GM10847 (cell line): ENCODE measurements around the gene USP17L17.
"Not testable (repeated sequence)": the region's sequence is repeated elsewhere in the genome, so short reads cannot be mapped to it uniquely, and the experiment has no call there.

ENCODE experiments used
- POLR2A ChIP-seq: IDR thresholded peaks from 2 replicates; pipeline ENCODE4 v1.6.1; 2011; ENCODE audit not compliant: insufficient read length; ENCODE audit errors: extremely low read depth

Gene USP17L17, protein sequence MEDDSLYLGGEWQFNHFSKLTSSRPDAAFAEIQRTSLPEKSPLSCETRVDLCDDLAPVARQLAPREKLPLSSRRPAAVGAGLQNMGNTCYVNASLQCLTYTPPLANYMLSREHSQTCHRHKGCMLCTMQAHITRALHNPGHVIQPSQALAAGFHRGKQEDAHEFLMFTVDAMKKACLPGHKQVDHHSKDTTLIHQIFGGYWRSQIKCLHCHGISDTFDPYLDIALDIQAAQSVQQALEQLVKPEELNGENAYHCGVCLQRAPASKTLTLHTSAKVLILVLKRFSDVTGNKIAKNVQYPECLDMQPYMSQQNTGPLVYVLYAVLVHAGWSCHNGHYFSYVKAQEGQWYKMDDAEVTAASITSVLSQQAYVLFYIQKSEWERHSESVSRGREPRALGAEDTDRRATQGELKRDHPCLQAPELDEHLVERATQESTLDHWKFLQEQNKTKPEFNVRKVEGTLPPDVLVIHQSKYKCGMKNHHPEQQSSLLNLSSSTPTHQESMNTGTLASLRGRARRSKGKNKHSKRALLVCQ

DNA sequence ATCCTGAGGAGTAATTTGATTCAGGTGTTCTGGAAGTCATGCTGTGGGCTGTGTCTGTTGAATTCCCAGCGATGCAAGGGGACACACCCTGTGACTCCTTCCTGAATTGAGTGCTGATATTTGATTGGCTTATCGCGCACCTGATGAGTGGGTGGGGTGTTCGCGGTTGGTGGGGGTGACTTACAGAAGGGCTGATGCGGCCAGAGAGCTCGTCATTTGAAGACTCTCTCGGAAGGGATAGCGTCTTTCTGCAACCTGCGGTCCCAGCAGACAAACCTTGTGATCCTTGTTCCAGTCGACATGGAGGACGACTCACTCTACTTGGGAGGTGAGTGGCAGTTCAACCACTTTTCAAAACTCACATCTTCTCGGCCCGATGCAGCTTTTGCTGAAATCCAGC is at the start of gene USP17L17:
TSS of gene USP17L17 (plus strand) at position 301 of the 400 bp plus-strand sequence. CDS start at position 301, 0 bp downstream.
- not testable (repeated sequence) for TF ChIP-seq POLR2A

- TF ChIP-seq POLR2A: not testable (repeated sequence)
Measured at GRCh38 chr4:9210357-9210756, 33.3 kb upstream of the USP17L17 start, which contains the start of gene USP17L10. Gene USP17L10, plus strand, starts transcription at chr4:9210657. Its CDS starts 0 bp downstream, at chr4:9210657.

GRCh38 chr4:9215105-9215504 is 28.6 kb upstream of the USP17L17 start, which contains the start of gene USP17L11:
Gene USP17L11, plus strand, starts transcription at chr4:9215405. Its CDS starts 0 bp downstream, at chr4:9215405.
- TF ChIP-seq POLR2A: not testable (repeated sequence)

GRCh38 chr4:9219852-9220251 is 23.8 kb upstream of the USP17L17 start, which contains the start of gene USP17L12:
Gene USP17L12, plus strand, starts transcription at chr4:9220152. Its CDS starts 0 bp downstream, at chr4:9220152.
- TF ChIP-seq POLR2A: not testable (repeated sequence)

DNA sequence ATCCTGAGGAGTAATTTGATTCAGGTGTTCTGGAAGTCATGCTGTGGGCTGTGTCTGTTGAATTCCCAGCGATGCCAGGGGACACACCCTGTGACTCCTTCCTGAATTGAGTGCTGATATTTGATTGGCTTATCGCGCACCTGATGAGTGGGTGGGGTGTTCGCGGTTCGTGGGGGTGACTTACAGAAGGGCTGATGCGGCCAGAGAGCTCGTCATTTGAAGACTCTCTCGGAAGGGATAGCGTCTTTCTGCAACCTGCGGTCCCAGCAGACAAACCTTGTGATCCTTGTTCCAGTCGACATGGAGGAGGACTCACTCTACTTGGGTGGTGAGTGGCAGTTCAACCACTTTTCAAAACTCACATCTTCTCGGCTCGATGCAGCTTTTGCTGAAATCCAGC is 19.1 kb upstream of the USP17L17 start, which contains the start of gene USP17L13:
TSS of gene USP17L13 (plus strand) at position 301 of the 400 bp plus-strand sequence. CDS start at position 301, 0 bp downstream.
- TF ChIP-seq POLR2A: not testable (repeated sequence)

GRCh38 chr4:9234085-9234484 is 9.6 kb upstream of the USP17L17 start, which contains the start of gene USP17L15:
Gene USP17L15, plus strand, starts transcription at chr4:9234385. Its CDS starts 0 bp downstream, at chr4:9234385.
- TF ChIP-seq POLR2A: not testable (repeated sequence)

- TF ChIP-seq POLR2A: not testable (repeated sequence)
Measured at GRCh38 chr4:9247953-9248680, 4.4 kb downstream of the USP17L17 start, which contains the start of gene USP17L18. Gene USP17L18, plus strand, starts transcription at chr4:9248630. Its CDS starts 0 bp downstream, at chr4:9248630.

DNA sequence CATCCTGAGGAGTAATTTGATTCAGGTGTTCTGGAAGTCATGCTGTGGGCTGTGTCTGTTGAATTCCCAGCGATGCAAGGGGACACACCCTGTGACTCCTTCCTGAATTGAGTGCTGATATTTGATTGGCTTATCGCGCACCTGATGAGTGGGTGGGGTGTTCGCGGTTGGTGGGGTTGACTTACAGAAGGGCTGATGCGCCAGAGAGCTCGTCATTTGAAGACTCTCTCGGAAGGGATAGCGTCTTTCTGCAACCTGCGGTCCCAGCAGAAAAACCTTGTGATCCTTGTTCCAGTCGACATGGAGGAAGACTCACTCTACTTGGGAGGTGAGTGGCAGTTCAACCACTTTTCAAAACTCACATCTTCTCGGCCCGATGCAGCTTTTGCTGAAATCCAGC is 9.4 kb downstream of the USP17L17 start, which contains the start of gene USP17L19:
TSS of gene USP17L19 (plus strand) at position 301 of the 400 bp plus-strand sequence. CDS start at position 301, 0 bp downstream.
- not testable (repeated sequence) for TF ChIP-seq POLR2A

GRCh38 chr4:9257824-9258223 is 14.1 kb downstream of the USP17L17 start, which contains the start of gene USP17L20:
Gene USP17L20, plus strand, starts transcription at chr4:9258124. Its CDS starts 0 bp downstream, at chr4:9258124.
- not testable (repeated sequence) for TF ChIP-seq POLR2A

DNA sequence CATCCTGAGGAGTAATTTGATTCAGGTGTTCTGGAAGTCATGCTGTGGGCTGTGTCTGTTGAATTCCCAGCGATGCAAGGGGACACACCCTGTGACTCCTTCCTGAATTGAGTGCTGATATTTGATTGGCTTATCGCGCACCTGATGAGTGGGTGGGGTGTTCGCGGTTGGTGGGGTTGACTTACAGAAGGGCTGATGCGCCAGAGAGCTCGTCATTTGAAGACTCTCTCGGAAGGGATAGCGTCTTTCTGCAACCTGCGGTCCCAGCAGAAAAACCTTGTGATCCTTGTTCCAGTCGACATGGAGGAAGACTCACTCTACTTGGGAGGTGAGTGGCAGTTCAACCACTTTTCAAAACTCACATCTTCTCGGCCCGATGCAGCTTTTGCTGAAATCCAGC is 18.9 kb downstream of the USP17L17 start, which contains the start of gene USP17L21:
TSS of gene USP17L21 (plus strand) at position 301 of the 400 bp plus-strand sequence. CDS start at position 301, 0 bp downstream.
- TF ChIP-seq POLR2A: not testable (repeated sequence)

- TF ChIP-seq POLR2A: not testable (repeated sequence)
Measured at GRCh38 chr4:9267319-9267718, 23.6 kb downstream of the USP17L17 start, which contains the start of gene USP17L22. Gene USP17L22, plus strand, starts transcription at chr4:9267619. Its CDS starts 0 bp downstream, at chr4:9267619.
